Omental fat pad (tissue), 4 donors: ENCODE results near the gene CNTNAP1. TPM values are rescaled to one million over a fixed set of nuclear protein-coding genes. Genes with fewer than 3 reads are reported as not detected.

Experiments
- ATAC-seq: fragments of 150-250 bp; one replicate; pipeline ENCODE4 v1.9.1; 2016; ENCODE audit warnings: mild to moderate bottlenecking, moderate library complexity; ENCODE audit not compliant: low FRiP score
- DNase-seq: peaks from one replicate; pipeline ENCODE4 v3.0.0-alpha.2; 2019; ENCODE audit warnings: low spot score
- small RNA-seq: library from RNA; depleted of rRNA; stranded (forward); fragments of <200 nt; gene quantifications from one replicate; pipeline ENCODE3, GENCODE V24; 2016
- total RNA-seq, 4 donors: library from RNA; depleted of rRNA; stranded (reverse); fragments of >200 nt; gene quantifications; one replicate each; pipeline ENCODE4 v1.1.0, GENCODE V29; 2016
- TF ChIP-seq, protein P1 (sequence below), 3 donors: fragments of 450-650 bp; IDR thresholded peaks; one replicate each; pipeline ENCODE4 v1.5.1; 2016 to 2017; ENCODE audit warnings: antibody characterized with exemption in 3 of 3, mild to moderate bottlenecking in 3 of 3, moderate library complexity in 2 of 3

The CNTNAP1 gene
- total RNA-seq, 4 donors from 2014 or later: 1.8 to 9.0 (median 4.2) TPM

DNA sequence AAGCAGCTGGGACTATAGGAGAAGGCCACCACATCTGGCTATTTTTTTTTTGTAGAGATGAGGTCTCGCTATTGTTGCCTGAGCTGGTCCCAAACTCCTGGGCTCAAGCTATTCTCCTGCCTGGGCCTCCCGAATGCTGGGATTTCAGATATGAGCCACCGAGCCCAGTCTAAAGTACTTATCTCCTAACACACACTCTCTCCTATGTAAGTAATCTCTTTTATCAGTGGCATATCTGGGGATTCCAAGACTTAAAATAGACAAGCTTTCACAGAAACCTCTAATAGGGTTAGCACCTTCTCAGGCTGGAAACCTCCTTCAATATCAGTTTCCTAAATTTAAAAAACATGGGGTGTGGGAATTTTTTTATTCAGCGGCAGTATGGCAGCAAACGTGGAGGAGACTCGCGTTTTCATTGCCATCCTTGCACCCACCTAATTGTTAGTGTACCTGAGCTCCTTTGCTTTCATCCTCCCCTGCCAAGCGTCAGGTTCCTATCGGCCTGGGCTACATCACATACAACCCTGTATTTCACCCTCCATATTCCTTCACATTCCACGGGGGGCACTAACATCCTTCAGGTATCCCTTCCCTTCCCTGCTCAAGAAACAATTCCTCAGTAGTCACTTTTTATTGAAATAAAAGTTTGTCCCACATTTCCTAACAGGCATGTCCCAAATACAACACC, 61.4 kb downstream of the CNTNAP1 start:
- no peak for DNase-seq
- ATAC-seq: no peak
- TF ChIP-seq, protein P1, sequence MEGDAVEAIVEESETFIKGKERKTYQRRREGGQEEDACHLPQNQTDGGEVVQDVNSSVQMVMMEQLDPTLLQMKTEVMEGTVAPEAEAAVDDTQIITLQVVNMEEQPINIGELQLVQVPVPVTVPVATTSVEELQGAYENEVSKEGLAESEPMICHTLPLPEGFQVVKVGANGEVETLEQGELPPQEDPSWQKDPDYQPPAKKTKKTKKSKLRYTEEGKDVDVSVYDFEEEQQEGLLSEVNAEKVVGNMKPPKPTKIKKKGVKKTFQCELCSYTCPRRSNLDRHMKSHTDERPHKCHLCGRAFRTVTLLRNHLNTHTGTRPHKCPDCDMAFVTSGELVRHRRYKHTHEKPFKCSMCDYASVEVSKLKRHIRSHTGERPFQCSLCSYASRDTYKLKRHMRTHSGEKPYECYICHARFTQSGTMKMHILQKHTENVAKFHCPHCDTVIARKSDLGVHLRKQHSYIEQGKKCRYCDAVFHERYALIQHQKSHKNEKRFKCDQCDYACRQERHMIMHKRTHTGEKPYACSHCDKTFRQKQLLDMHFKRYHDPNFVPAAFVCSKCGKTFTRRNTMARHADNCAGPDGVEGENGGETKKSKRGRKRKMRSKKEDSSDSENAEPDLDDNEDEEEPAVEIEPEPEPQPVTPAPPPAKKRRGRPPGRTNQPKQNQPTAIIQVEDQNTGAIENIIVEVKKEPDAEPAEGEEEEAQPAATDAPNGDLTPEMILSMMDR (IDR thresholded peaks at IDR 0.05): no peak

DNA sequence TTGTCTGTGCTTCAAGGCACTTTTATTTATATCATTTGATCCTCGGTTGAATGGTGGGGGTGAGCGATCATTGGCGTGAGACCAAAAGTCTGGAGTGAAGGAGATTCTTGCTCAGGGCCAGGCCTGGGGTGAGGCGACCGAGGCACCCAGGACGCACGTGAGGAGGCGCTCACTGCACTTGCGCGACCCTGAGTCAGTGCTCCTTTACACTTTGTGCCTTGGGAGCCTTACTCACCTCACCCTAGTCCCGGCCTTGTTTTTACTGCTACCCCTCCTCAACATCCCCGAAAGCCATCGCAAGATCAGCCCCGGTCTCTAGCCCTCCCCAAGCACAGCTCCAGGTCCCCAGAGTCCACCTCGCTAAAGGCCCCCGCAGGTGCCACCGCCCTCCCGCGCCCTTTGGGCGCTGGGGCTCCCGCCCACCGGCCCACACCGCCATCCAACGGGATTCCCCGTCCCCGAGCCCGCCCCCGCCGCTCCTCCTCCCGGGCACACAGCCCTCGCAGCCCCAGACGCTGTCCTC, 62.0 kb downstream of the CNTNAP1 start:
- TF ChIP-seq, protein P1 (IDR thresholded peaks at IDR 0.05): no peak
- ATAC-seq (peak; percentile 89), DNase-seq (peak; percentile 42)

- ATAC-seq: peak; percentile 96
- TF ChIP-seq, protein P1 (IDR thresholded peaks at IDR 0.05): no peak
- DNase-seq: peak; percentile 61
Measured at GRCh38 chr17:42744806-42745617, 62.7 kb downstream of the CNTNAP1 start, which contains the start of gene EZH1. Gene EZH1 (minus strand): TSS chr17:42745040. CDS start chr17:42728941, 16,099 bp downstream.

- TF ChIP-seq, protein P1 (IDR thresholded peaks at IDR 0.05): no peak
- no peak for ATAC-seq
- no peak for DNase-seq
Measured at GRCh38 chr17:42748202-42748907, 66.0 kb downstream of the CNTNAP1 start.

GRCh38 chr17:42748908-42749798, 66.8 kb downstream of the CNTNAP1 start:
- no peak for ATAC-seq
- DNase-seq: no peak
- TF ChIP-seq, protein P1 (IDR thresholded peaks at IDR 0.05): no peak

Small RNAs within 50 kb of the gene (small RNA-seq; reads per million reads assigned to genes)
- gene MIR6780A: not detected

Other genes with a start within 250 kb of the CNTNAP1 start
- 100 to 1,000 TPM in 1 of 4 donors, 10 to 100 TPM in 3; 76.7 to 106 (median 89.2) TPM for gene ATP6V0A1, start 223.7 kb upstream of the CNTNAP1 start, total RNA-seq
- gene NAGLU, start 146.3 kb upstream of the CNTNAP1 start, total RNA-seq: 10 to 100 TPM; 48.5 to 80.9 (median 57.3) TPM
- gene HSD17B1, start 129.6 kb upstream of the CNTNAP1 start, total RNA-seq: 1 to 10 TPM; 1.6 to 8.7 (median 3.4) TPM
- gene COASY, start 120.4 kb upstream of the CNTNAP1 start, total RNA-seq: 10 to 100 TPM; 21.8 to 33.5 (median 26.2) TPM
- 10 to 100 TPM; 41.8 to 53.0 (median 50.3) TPM for gene MLX, start 115.4 kb upstream of the CNTNAP1 start, total RNA-seq
- gene PSMC3IP, start 104.8 kb upstream of the CNTNAP1 start, total RNA-seq: 1 to 10 TPM; 1.7 to 4.7 (median 3.3) TPM
- 10 to 100 TPM; 37.0 to 70.3 (median 55.5) TPM for gene RETREG3, start 73.2 kb upstream of the CNTNAP1 start, total RNA-seq
- gene TUBG1, start 72.8 kb upstream of the CNTNAP1 start, total RNA-seq: 10 to 100 TPM; 19.8 to 45.8 (median 27.1) TPM
- 10 to 100 TPM; 16.5 to 27.9 (median 20.0) TPM for gene TUBG2, start 23.2 kb upstream of the CNTNAP1 start, total RNA-seq
- gene PLEKHH3, start 5.5 kb upstream of the CNTNAP1 start, total RNA-seq: 10 to 100 TPM in 3 of 4 donors, 1 to 10 TPM in 1; 3.8 to 29.6 (median 12.1) TPM
- gene CCR10, start 688 bp upstream of the CNTNAP1 start, total RNA-seq: 1 to 10 TPM in 3 of 4 donors, not detected in 1; 1.3 to 3.0 (median 1.9) TPM
- 10 to 100 TPM; 42.0 to 91.1 (median 50.9) TPM for gene EZH1, start 62.5 kb downstream of the CNTNAP1 start, total RNA-seq
- 10 to 100 TPM; 51.3 to 90.6 (median 68.1) TPM for gene RAMP2, start 78.7 kb downstream of the CNTNAP1 start, total RNA-seq
- gene VPS25, start 90.9 kb downstream of the CNTNAP1 start, total RNA-seq: 10 to 100 TPM; 44.3 to 53.4 (median 48.4) TPM
- 1 to 10 TPM in 2 of 4 donors, under 1 TPM in 2; 0.50 to 3.9 (median 1.4) TPM for gene WNK4, start 98.1 kb downstream of the CNTNAP1 start, total RNA-seq
- gene COA3, start 116.2 kb downstream of the CNTNAP1 start, total RNA-seq: 10 to 100 TPM; 39.9 to 82.7 (median 71.2) TPM
- gene CNTD1, start 116.3 kb downstream of the CNTNAP1 start, total RNA-seq: 1 to 10 TPM in 1 of 4 donors, under 1 TPM in 1, not detected in 2; 0.09 to 2.9 TPM
- 100 to 1,000 TPM in 1 of 4 donors, 10 to 100 TPM in 3; 75.0 to 118 (median 88.7) TPM for gene BECN1, start 141.8 kb downstream of the CNTNAP1 start, total RNA-seq
- gene PSME3, start 150.9 kb downstream of the CNTNAP1 start, total RNA-seq: 100 to 1,000 TPM in 1 of 4 donors, 10 to 100 TPM in 3; 72.1 to 122 (median 77.8) TPM
- 10 to 100 TPM in 1 of 4 donors, 1 to 10 TPM in 3; 3.2 to 12.5 (median 5.4) TPM for gene AOC2, start 162.0 kb downstream of the CNTNAP1 start, total RNA-seq
- gene AOC3, start 168.7 kb downstream of the CNTNAP1 start, total RNA-seq: 100 to 1,000 TPM; 106 to 221 (median 175) TPM
- gene G6PC1, start 218.3 kb downstream of the CNTNAP1 start, total RNA-seq: not detected